Activated CD8-positive, alpha-beta T cell treated with anti-CD3 and anti-CD28 coated beads for 36 hours (primary cell): ENCODE results near the gene SPSB1. TPM values are rescaled to one million over a fixed set of nuclear protein-coding genes. Genes with fewer than 3 reads are reported as not detected.

Experiments used
- ATAC-seq: fragments of 200-7000 bp; cut with Tn5 transposase; one replicate; pipeline ENCODE4 v1.10.0; 2021; ENCODE audit warnings: mild to moderate bottlenecking, moderate library complexity
- CTCF ChIA-PET: fragments of 350-600 bp; sonication (Branson Sonifier 250); formaldehyde crosslinking; loops from one replicate; lab custom pipeline; 2021; ENCODE audit warnings: antibody characterized with exemption; lab: Charles Lee
- POLR2A ChIA-PET: fragments of 350-600 bp; sonication (Branson Sonifier 250); formaldehyde crosslinking; loops from one replicate; lab custom pipeline; 2021; ENCODE audit warnings: antibody characterized with exemption; lab: Charles Lee
- DNase-seq: peaks from one replicate; pipeline ENCODE4 v3.0.0-alpha.2; 2020
- H3K27ac Mint-ChIP-seq: one replicate; pipeline ENCODE4 v1.8.0; 2021; ENCODE audit warnings: mild to moderate bottlenecking, mixed read lengths
- H3K27me3 Mint-ChIP-seq: one replicate; pipeline ENCODE4 v1.8.0; 2021; ENCODE audit warnings: mixed read lengths
- H3K36me3 Mint-ChIP-seq: one replicate; pipeline ENCODE4 v1.8.0; 2021; ENCODE audit warnings: low read depth, mixed read lengths
- H3K4me1 Mint-ChIP-seq: one replicate; pipeline ENCODE4 v1.8.0; 2021; ENCODE audit warnings: low read depth, mixed read lengths
- H3K4me3 Mint-ChIP-seq: one replicate; pipeline ENCODE4 v1.8.0; 2021; ENCODE audit warnings: mild to moderate bottlenecking, moderate library complexity, mixed read lengths
- H3K9me3 Mint-ChIP-seq: one replicate; pipeline ENCODE4 v1.8.0; 2021; ENCODE audit warnings: mixed read lengths
- CTCF ChIP-seq: fragments of 200-600 bp; IDR thresholded peaks from one replicate; pipeline ENCODE4 v1.8.0; 2022; ENCODE audit warnings: antibody characterized with exemption, mild to moderate bottlenecking
- intact Hi-C: fragments of 100-400 bp; cut with micrococcal nuclease; formaldehyde crosslinking; loops from one replicate; pipeline ENCODE4 v1.10.0; 2022
- total RNA-seq, 2 experiments: library from RNA; stranded (reverse); gene quantifications; one replicate each; pipeline ENCODE4 v1.2.3, GENCODE V29; 2021

The SPSB1 gene
- total RNA-seq, 2 experiments from 2014 or later = 1.1 to 1.5 TPM

- no peak overlapping the region for H3K27ac Mint-ChIP-seq
- H3K9me3 Mint-ChIP-seq = no peaks in the 10 kb centered on the region
- ATAC-seq (no peak), DNase-seq (no peak)
- no peak for TF ChIP-seq CTCF
- H3K36me3 Mint-ChIP-seq = no peaks in the 10 kb centered on the region
- no peaks in the 10 kb centered on the region for H3K4me1 Mint-ChIP-seq
- no peak overlapping the region for H3K4me3 Mint-ChIP-seq
- ChIA-PET POLR2A (no interaction called here), CTCF (no interaction called here)
- intact Hi-C loops = no loop called here
- no peaks in the 10 kb centered on the region for H3K27me3 Mint-ChIP-seq
Observed at GRCh38 chr1:9326596-9326995, 33.9 kb downstream of the SPSB1 start.

- ATAC-seq = no peak
- POLR2A ChIA-PET = no interaction called here
- no peak overlapping the region for H3K4me3 Mint-ChIP-seq
- H3K9me3 Mint-ChIP-seq = no peaks in the 10 kb centered on the region
- CTCF ChIA-PET = interaction anchor here (1.0 kb wide), 1 partner anchor 167 kb away, joined by 3 read pairs; no protein-coding TSS in a partner anchor
- no peaks in the 10 kb centered on the region for H3K36me3 Mint-ChIP-seq
- DNase-seq = no peak
- no peak overlapping the region for H3K27ac Mint-ChIP-seq
- peaks cover 6% of the 10 kb centered on the region for H3K4me1 Mint-ChIP-seq
- intact Hi-C loops = no loop called here
- H3K27me3 Mint-ChIP-seq = no peaks in the 10 kb centered on the region
- TF ChIP-seq CTCF = no peak
Observed at GRCh38 chr1:9328201-9328600, 35.5 kb downstream of the SPSB1 start.

GRCh38 chr1:9328715-9329114 lies 36.0 kb downstream of the SPSB1 start:
- no peak for ATAC-seq

GRCh38 chr1:9331016-9331415 lies 38.3 kb downstream of the SPSB1 start:
- no peak overlapping the region for H3K27ac Mint-ChIP-seq
- ChIA-PET POLR2A (no interaction called here), CTCF (no interaction called here)
- TF ChIP-seq CTCF = no peak
- ATAC-seq (no peak), DNase-seq (no peak)
- intact Hi-C loops = no loop called here
- H3K36me3 Mint-ChIP-seq = no peaks in the 10 kb centered on the region
- no peaks in the 10 kb centered on the region for H3K27me3 Mint-ChIP-seq
- H3K4me1 Mint-ChIP-seq = peaks cover 6% of the 10 kb centered on the region
- H3K9me3 Mint-ChIP-seq = no peaks in the 10 kb centered on the region
- H3K4me3 Mint-ChIP-seq = no peak overlapping the region

More at GRCh38 chr1:9328715-9329114, 36.0 kb downstream of the SPSB1 start:
- Mint-ChIP-seq H3K4me1 (peaks cover 6% of the 10 kb centered on the region), H3K36me3 (no peaks in the 10 kb centered on the region), H3K27me3 (no peaks in the 10 kb centered on the region), H3K4me3 (no peak overlapping the region), H3K9me3 (no peaks in the 10 kb centered on the region), H3K27ac (no peak overlapping the region)
- TF ChIP-seq CTCF = no peak
- ChIA-PET POLR2A (no interaction called here), CTCF (no interaction called here)
- intact Hi-C loops = no loop called here
- DNase-seq = no peak

- TF ChIP-seq CTCF = no peak
- H3K9me3 Mint-ChIP-seq = no peaks in the 10 kb centered on the region
- ChIA-PET CTCF (no interaction called here), POLR2A (no interaction called here)
- no peaks in the 10 kb centered on the region for H3K36me3 Mint-ChIP-seq
- peaks cover 6% of the 10 kb centered on the region for H3K4me1 Mint-ChIP-seq
- no peak for DNase-seq
- ATAC-seq = no peak
- H3K4me3 Mint-ChIP-seq = no peak overlapping the region
- intact Hi-C loops = no loop called here
- no peaks in the 10 kb centered on the region for H3K27me3 Mint-ChIP-seq
- no peak overlapping the region for H3K27ac Mint-ChIP-seq
Observed at GRCh38 chr1:9331558-9332346, 39.1 kb downstream of the SPSB1 start.
